Stimulated activated naive CD4-positive, alpha-beta T cell treated with Interleukin-2 at 50 U/mL for 16 hours (primary cell): ENCODE data around the gene SGO2.
A peak's percentile ranks its signal among the peaks of the same experiment; 100 is the strongest.

ENCODE experiments used
- DNase-seq: peaks from one replicate; lab custom pipeline; 2025; lab: John Stamatoyannopoulos, UW

SGO2 gene, protein sequence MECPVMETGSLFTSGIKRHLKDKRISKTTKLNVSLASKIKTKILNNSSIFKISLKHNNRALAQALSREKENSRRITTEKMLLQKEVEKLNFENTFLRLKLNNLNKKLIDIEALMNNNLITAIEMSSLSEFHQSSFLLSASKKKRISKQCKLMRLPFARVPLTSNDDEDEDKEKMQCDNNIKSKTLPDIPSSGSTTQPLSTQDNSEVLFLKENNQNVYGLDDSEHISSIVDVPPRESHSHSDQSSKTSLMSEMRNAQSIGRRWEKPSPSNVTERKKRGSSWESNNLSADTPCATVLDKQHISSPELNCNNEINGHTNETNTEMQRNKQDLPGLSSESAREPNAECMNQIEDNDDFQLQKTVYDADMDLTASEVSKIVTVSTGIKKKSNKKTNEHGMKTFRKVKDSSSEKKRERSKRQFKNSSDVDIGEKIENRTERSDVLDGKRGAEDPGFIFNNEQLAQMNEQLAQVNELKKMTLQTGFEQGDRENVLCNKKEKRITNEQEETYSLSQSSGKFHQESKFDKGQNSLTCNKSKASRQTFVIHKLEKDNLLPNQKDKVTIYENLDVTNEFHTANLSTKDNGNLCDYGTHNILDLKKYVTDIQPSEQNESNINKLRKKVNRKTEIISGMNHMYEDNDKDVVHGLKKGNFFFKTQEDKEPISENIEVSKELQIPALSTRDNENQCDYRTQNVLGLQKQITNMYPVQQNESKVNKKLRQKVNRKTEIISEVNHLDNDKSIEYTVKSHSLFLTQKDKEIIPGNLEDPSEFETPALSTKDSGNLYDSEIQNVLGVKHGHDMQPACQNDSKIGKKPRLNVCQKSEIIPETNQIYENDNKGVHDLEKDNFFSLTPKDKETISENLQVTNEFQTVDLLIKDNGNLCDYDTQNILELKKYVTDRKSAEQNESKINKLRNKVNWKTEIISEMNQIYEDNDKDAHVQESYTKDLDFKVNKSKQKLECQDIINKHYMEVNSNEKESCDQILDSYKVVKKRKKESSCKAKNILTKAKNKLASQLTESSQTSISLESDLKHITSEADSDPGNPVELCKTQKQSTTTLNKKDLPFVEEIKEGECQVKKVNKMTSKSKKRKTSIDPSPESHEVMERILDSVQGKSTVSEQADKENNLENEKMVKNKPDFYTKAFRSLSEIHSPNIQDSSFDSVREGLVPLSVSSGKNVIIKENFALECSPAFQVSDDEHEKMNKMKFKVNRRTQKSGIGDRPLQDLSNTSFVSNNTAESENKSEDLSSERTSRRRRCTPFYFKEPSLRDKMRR

DNA sequence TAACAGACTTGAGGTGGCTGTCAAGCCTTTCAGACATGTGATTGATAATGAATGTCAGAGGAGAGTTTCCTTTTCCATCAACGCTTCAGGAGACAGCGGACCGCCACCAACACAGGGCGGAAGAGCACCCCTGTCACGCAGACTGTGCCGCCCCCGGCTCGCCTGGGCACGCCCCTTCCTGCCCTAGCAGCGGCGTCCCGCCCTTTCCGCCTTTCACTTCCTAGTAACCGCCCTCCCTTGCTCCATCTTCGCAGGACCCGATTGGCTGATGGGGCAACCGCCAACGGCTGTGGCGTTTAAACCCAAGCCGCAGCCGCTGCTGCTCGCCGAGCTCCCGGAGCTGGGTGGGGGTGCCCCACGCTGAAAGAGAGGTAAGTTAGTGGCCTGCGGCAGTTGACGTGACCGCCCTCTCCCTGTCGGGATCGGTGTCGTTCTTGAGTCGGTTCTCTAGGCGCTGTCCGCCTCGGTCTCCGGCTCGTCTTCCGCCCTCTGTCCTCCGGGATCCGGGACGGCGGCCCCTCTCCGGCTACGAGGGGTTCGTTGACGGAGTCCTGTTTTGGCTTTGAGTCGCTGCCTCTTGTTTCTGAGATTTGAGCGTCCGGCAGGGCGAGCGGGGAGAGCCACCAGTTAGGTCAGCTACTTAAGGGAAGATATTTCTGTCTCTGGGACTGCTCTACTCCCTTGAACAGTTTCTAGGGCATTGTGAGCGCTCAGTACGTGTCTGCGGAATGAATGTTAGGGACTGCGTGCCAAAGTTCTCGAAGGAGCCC, at the start of gene SGO2:
Gene SGO2 (plus strand): TSS at position 326 of the 770 bp plus-strand sequence. CDS start 6,769 bp downstream, outside the sequence.
- peak; percentile 95 for DNase-seq

DNA sequence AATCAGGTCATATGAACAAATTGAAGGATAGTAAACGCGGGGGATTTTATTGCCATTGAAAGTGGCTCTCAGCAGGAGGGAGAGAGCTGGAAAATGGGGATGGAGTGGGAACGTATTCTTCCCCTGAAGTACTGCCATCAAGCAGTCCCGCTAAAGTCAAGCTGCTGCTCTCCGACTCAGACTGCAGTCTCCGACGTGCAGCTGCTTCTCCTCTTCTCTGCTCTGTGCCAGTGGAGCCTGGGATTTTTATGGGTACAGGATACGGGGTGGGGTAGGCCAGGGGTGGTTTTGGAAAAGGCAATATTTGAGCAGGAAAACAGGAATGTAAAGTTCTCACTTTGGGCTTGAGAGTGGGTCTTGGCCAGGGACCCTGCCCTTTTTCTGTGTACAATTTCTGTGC, 49.2 kb upstream of the SGO2 start:
- no peak for DNase-seq

DNA sequence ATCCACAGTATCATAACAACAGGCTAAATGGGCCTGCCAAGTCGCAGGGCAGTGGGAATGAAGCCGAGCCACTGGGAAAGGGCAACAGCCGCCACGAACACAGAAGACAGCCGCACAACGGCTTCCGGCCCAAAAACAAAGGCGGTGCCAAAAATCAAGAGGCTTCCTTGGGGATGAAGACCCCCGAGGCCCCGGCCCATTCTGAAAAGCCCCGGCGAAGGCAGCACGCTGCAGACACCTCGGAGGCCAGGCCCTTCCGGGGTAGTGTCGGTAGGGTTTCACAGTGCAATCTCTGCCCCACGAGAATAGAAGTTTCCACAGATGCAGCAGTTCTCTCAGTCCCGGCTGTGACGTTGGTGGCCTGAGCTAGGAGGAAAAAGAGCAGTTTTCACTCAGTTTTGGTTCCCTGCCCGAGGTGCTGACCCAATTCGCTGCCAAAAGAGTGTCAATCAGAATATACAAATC, 48.3 kb upstream of the SGO2 start:
- no peak for DNase-seq

DNA sequence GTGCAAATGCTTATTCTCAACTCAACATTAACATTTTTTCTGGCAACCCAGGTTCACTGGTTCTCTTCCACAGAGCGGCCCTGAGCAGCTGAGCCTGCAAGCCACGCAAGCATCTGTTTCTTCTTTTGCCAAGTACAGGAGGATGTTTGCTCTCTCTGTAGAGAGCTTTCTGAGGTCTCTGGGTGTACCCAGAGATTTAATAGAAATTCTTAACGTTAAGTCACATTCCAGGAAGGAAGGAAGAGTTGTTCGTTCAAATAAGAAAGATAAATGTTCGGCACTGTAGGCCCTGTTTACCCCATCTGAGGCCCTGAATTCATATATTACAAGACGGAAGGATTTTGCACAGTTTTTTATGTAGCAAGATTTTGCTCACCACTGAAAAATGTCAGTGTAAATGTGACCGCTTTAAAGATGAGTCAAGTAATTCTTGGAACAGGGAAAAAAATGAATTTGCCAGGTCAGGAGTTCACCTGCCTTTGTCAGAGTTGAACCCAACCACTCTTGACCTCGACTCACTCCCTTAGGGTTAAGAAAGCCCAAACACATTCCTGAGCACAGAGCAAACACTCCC, 46.2 kb upstream of the SGO2 start:
- DNase-seq: no peak

DNA sequence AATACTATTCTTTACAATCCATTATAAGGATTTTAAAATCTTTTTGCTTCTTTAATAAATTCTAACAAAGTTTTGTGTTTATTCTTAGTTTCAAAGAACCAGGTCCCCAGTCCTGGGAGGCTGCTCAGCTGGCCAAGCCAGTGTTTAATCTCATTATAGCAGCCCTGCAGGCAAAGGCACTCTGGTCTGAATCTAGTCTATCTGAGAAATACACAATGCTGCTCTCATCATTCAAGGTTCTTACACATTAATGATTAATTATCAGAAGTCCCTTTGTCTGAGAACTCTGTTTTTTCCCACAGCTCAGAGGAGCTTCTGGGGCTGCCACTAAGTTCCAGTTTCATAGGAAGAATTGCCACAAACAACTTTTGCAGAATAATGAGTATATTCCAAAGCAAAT, 43.8 kb upstream of the SGO2 start:
- no peak for DNase-seq

DNA sequence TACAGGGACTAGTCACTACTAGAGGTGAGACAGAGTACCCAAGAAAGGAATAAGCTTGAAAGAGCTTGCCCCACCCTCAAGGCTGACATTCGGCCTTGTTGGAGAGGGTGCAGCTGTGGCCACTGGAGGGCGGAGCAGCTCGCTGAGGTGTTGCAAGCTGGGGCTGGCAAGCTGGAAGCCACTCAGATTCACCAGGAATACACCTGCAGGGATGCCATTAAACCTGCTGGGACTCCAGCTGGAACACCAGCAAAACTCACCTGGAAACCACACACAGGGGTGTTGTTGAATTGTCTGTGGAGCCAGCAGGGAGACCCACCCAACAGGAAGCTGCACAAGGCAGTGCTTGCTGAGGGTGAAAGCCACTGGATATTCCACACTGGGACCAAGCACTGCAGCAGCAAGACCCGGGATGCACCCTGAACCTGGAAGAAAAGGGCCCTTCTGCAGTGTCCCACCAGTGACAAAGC, 42.2 kb upstream of the SGO2 start:
- no peak for DNase-seq

DNA sequence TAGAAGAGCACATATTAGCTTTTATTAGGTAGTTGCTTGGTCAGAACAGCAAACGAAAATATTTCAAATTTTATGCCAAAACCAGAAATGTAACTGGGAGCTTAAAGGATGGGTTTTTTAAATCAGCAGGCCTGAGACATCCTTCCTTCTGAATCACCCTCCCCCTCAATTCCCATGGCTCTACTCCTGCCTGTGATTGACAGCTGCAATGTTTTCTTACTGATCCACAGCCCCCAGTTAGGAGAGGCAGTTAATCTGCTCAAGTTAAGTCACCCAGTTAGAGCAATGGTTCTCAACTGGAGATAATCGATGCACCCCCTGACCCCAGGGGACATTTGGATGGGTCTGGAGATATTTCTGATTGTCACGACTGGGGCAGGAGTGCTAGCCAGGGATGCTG, 41.1 kb upstream of the SGO2 start:
- no peak for DNase-seq

DNA sequence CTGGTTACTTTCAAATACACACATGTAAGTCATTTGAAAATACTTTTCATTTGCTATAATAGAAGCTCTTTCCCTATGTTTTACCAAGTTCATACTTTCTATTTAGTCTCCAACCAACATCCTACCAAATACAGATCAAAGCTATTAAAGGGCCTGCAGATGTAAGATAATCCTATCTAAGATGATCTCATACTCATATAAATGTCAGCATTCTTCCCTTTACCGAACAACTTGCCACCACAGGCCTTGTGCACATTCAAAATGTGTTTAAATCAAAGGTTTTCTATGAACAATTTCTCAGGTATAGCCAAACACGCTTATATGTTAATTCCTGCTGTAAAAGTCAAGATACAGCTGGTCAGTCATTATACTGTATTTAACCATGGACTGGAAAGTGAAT, 39.5 kb upstream of the SGO2 start:
- DNase-seq: no peak

DNA sequence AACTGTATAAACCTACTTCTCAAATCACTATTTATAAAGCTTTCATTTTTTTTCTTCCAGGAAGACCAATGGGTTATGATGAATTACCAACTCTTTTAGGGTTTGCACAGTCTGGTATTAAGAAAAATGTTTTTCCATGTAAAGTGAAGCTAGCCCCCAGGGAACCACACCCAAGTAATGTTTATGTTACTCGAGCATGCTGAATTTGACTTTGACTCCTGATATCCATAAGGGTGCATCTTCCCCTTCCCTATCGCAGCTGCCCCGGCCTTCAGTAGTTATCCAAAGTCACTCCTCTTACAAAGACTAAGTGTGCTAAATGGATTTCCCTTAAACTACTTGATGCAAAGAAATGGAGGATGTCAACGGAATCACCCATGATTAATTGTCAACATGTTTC, 37.8 kb upstream of the SGO2 start:
- no peak for DNase-seq

DNA sequence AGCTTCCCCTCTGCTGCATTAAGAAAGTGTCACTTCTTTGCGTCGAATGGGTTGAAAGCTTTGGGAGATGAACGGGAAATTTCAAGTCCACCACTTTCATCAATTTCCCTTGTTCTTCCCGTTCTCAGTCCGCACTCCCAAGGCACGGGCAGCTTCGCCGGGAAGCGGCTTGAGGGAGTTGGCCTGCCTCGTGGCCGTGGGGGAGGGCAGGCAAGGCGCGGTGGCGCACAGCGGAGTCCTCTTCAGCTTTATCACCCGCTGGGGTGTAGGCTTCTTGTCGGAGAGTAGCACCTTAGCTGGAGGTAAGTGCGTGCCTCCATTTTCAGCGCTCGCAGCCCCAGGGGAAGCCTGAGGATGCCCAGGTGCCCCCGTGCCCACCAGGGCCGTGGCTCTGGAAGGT, 36.0 kb upstream of the SGO2 start:
- DNase-seq: no peak

DNA sequence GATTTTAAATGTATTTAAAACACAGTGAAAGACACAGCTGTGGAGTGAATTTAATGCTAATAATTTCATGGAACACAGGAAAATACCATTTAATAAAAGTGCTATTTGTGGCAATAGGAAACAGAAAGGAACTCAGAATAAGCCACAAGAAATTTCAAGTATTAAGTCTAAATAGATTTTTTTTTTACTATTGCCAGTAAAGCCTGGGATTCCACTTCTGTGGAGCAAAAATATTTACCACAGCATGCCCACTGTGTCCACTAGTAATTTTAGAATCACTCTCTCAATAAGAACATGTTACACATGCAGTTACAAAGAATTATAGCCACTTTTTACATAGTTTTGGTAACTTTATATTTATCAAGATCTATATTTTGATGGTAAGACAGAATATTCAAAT, 33.4 kb upstream of the SGO2 start:
- no peak for DNase-seq

DNA sequence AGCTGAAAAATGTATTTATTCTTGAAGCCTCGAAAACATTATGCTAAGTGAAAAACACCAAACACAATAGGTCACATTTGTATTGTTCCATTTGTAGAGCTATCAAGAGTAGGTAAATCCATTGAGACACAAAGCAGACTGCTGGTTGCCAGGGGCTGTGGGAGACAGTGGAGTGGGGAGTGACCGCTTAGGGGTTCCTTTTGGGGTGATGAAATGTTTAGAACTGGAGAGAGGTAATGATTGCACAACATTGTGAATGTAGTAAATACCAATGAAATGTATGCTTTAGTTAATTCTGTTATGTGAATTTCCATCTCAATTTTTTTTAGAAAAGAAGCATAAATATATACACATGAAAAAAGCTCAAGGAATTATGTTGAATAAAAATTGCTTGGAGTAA, 32.0 kb upstream of the SGO2 start:
- no peak for DNase-seq

DNA sequence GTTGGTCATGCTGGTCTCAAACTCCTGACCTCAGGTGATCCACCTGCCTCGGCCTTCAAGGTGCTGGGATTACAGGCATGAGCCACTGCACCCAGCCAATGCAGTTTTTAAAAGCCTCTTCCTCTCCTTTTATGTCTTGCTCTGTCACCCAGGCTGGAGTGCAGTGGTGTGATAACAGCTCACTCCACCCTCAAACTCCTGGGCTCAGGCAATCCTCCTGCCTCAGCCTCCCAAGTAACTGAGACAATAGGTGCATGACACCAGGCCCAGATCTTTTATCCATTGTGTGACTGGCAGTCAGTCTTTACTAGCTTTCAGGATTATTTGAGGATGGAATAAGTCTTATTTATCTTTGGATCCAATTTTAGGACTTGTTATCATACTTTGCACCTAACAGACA, 29.3 kb upstream of the SGO2 start:
- no peak for DNase-seq

DNA sequence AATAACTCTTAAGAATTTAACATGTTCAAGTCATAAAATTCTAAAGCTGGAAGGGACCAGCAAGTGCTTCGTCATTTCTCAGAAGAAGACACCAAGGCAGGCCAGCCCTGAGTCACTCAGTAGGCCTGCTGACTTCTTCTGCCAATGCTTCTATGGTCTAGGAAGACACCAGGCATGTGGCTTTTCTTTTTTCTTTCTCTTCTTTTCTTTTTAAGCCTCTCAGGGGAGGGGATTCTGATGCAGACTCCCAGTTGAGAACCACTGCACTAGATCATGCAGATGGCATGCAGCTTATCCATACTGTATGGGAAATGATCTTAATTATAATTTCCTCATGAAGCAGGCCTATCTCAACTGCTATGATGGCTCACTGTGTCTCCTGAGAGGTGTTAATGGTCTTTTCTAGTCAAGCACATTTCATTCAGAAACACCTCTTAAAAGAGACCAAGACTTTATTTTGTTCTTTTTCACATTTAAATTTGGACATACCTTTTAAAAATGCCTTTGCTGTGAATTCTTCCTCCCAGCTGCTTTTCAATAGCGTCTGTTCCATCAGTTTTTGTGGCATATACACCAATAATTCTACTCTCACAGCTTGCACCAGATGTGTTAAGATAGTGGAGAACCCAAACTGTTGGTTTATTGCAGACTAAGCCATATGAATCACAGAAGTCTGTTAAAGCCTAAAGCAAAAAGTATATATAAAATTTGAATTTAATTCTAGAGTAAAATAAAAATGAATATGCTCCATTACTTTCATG, 27.4 kb upstream of the SGO2 start:
- DNase-seq: no peak

DNA sequence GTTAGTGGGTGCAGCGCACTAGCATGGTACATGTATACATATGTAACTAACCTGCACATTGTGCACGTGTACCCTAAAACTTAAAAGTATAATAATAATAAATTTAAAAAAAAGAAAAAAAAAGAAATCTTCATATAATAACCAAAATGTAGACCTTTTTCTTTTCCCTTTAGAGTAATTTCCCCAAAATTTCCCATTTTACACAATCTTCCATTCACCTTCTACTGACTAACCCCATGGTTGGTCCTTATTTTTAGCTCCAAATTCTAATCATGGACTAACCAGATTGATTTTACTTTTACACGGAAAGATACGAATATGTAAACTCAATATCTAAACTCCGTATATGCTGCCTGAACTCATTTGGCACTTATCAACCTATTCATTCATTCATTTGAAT, 23.8 kb upstream of the SGO2 start:
- DNase-seq: no peak

DNA sequence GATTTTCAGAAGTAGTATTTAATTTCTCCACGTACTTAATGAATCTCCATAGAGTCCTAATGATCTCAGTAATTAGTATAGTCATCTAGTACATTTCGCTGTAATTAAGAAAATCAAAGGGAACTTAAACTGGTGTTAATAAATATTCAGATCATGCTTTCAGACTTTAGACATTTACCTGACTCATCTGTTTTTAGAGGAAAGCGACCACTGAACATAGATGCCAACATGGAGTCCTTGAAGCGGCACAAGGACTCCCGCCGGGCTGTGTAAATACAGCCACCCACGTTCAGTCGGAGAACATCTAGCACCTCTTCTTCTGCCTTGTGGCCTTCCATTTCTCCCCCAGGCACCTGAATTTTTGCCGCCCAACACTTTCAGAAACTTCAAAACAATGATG, 19.3 kb upstream of the SGO2 start:
- DNase-seq: no peak

DNA sequence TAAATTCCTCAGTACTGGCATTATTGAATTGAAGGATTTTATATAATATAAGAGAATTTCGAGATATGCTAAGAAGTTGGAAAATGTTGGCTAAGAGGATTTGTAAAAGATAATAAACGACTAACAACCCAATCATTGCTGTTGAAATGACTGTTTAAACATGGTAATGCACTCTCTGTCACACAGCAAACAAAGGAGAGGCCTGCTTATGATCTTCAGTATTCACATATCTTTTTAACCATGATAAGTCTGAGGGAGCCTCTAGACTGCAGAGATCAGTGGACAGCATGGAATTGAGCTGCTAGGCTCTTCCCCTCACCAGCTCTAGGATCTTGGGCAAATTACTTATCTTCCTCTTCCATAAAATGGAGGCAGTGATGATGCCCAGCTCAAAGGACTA, 18.8 kb upstream of the SGO2 start:
- no peak for DNase-seq

DNA sequence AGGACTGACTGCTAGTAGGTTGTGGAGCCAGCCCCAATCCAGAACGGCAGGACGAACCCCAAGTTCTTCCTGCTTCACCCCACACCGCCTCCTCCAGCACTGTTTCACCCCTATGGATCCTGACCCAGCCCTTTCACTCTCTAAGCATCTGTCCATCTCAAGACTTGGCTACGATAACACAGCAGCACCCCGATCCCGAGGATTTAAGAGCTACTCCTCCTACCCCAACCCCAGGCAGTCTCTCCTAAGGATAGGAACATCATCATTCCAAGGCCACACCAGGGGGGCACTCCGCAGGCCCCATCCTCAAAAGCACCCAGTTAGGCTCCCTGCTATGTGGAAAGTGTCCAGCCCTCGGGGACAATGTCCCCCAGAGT, 16.8 kb upstream of the SGO2 start:
- DNase-seq: no peak

DNA sequence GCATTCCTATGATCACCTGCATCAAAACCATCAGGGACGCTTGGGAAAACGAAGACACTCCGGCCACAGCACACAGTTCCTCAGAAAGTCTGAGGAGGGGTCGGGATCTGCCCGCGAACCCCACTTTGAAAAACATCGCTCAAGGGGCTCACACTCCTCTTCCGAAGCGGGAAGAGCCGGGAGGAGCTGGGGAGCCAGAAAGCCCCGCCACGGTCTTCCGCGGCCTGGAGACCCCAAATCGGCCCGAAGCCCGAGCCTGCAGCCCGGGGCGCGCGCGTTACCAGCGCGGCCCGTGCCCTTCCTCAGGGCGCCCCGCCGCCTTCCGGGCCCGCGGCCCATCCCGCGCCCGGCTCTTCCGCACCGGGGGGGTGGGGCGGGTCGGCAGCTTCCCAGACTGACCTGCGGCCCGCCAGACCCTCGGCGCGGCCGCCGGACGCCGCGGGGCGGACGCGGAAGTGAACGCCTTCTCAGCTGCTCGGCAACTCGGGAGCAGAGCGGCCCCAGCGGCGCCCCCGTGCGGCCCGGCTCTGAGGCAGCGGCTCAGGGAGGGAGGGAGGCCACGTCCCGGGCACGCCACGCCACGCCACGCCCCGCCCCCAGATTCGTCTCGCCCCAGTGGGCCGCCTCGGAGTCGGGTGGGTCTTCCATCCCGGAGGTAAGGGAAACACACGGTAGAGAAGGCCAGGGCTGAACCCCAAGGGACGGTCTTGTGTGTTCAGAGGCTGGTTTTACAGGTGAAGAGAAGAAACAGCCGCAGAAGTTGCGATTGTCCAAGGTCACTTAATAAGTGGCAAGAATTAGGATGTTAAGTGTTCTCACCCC, 16.2 kb upstream of the SGO2 start, which contains the start of gene KCTD18:
Gene KCTD18 (minus strand): TSS at position 457 of the 822 bp plus-strand sequence. CDS start 3,052 bp downstream, outside the sequence.
- DNase-seq: peak; percentile 88
